SH-SY5Y (cell line): ENCODE measurements around the gene RAD51B.

Experiments used
- GATA2 ChIP-seq: IDR thresholded peaks from 2 replicates; pipeline ENCODE4 v1.6.1; 2011; ENCODE audit warnings: mild to moderate bottlenecking, low read depth, low read length
- GATA3 ChIP-seq: IDR thresholded peaks from 2 replicates; pipeline ENCODE4 v1.6.1; 2011; ENCODE audit warnings: low read depth, mild to moderate bottlenecking, low read length, moderate library complexity

DNA sequence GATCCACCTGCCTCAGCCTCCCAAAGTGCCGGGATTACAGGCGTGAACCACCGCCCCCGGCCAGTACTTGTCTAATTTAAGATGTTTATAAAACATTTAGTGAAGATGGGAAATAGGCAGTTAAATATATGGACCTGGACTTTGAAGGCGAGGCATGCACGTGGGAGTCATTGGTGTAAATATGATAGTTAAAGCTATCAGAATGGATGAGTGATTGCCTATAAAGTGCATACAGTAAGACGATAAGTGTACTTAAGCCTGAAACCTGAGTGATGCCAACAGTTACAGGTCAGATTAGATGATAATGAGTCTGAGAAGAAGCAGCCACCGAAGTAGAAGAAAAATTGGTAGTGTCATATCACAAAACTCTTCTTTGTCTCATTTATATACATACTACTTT is 11.5 kb downstream of the RAD51B start:
- TF ChIP-seq GATA2 (no peak), GATA3 (no peak)
